Putamen (tissue), 1 donor: ENCODE results near the gene ACBD7.

Experiments
- DNase-seq: peaks from one replicate; pipeline ENCODE4 v3.0.0-alpha.2; 2016; ENCODE audit warnings: low spot score

The ACBD7 gene

DNA sequence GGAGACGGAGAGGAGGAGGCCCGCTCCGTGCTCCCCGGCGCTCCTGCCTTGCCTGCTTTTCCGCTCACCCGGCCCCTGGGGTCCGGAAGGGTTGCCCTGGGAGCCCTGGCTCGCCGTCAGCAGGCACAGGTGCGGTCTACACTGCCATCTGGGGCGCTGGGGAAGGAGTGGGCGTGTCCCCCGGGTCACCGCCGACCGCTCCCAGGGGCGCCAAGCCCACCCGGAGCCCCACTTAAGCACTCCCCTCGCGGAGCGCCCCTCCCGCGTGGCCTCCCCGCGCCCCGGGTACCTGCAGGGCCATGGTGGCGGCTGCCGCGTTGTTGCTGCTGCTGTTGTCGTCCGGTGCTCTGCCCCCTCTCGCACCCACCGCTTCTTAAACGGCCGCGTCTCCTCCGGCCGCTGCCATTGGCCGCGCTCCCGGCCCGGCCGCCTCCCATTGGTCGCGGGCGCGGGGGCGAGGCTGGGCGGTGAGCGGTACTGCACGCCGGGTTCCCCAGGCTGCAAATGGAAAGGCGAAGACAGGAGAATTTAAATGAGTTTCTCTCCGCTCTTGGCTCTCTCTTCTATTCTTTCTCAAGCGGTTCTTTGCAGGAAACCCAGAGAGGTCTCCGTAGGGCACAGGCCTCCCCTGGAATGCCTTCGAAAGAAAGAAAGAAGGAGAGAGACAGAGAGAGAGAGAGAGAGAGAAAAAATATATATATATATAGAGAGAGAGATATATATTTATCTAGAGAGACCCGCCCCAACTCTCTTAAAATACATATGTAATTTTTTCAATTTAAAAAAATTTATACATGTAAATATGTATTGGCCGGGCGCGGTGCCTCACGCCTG, at the start of gene ACBD7:
Gene ACBD7 (minus strand): TSS at position 349 of the 834 bp plus-strand sequence. CDS start 48 bp downstream, at position 301.
- DNase-seq, result peak; percentile 79

DNA sequence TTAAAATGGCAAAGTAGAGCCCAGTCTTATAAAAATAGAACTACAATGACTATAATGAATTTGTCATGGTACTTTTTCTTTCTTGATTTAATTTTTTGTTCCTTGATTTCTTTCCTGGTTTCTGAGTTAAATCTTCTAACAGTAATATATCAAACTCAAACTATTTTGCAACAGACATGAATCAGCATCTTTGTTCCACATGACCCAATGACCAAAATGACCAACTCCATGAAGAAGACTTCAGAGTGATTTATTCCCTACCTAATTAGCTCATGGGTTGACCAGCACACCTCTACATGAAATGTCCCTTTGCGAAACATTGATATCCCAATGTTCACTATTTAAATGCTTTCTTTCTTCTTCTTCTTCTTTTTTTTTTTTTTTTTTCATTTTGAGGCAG, 49.1 kb upstream of the ACBD7 start:
- DNase-seq, result no peak

DNA sequence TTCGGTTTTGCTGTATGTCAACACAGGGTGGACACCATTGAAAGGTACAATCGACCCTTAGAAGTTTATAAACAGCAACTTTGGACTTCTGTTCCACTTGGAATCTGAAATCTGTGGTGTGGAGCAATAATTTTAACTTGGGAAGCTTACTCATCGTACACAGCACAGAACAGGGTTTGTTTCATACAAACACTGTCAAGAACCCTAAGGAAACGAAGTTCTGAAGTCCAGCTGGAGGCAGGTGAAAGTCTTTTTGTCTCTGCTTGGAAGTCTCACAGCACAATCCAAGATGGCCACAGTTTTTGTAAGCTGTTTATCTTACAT, 48.4 kb upstream of the ACBD7 start:
- DNase-seq, result no peak

DNA sequence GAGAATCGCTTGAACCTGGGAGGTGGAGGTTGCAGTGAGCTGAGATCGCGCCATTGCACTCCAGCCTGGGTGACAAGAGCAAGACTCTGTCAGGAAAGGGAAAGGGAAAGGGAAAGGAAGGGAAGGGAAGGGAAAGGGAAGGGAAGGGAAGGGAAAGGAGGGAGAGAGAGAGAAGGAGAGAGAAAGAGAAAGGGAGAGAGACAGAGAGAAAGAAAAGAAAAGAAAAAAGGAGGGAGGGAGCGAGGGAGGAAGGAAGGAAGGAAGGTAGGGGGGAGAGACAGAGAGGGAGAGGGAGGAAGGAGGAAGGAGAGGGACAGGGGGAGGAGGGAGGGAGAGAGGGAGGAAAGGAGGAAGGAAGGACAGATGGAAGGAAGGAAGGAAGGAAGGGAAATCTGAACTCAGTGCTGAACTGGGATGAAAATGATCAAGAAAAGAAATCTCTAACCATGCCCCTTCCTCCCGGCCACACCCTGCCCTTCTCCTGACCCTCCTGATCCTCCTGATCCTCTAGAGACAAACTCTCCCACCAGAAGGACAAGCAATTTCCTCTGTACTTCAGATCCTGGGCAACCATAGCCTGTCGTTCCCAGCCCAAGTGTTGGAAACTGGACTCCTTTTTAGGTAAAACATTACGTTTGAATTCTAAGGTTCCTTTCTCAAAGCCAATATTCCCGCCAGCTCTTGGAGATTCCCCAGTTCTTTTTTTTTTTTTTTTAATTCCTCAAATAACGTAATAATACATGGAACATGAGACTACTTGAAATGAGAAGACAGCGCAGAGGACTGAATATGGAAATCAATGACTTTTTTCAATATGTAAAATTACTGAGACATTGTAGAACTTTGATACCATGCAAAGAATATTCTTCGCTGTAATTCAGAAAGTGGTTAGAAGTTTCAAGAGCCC, 47.8 kb upstream of the ACBD7 start:
- DNase-seq, result no peak

DNA sequence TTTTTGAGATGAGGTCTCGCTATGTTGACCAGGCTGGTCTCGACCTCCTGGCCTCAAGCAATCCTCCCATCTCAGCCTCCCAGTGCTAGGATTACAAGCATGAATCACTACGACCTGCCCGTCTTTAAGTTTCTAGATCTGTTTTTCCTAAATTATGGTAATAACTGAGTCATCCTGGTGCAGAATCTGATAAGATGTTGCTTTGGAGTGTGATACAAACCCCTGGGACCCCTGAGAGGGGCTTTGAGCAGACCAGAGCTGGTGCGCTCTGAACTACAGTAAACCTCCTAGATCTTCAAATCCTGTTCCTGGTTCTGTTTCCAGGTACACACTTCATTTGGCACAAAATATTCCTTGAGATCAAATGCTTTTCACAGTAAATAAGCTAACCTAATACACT, 42.8 kb upstream of the ACBD7 start:
- no peak for DNase-seq

DNA sequence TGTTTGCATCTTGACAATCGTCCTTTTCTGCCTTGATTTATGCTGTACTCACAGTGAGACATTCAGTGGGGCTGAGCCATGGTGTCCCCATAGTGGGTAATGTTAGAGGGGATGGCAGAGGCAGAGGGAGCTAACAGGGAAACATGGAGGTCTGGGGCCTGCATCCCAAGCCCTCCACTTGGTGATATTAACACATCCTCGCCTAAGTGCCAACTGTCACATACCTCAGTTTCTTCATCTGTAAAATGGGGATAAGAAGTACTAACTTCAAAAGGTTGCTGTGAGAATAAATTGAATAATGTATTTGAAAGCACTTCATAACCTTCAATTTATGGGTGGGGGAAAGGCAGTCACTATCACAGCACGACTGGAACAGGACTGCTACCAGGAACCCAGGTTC, 36.3 kb upstream of the ACBD7 start:
- no peak for DNase-seq

DNA sequence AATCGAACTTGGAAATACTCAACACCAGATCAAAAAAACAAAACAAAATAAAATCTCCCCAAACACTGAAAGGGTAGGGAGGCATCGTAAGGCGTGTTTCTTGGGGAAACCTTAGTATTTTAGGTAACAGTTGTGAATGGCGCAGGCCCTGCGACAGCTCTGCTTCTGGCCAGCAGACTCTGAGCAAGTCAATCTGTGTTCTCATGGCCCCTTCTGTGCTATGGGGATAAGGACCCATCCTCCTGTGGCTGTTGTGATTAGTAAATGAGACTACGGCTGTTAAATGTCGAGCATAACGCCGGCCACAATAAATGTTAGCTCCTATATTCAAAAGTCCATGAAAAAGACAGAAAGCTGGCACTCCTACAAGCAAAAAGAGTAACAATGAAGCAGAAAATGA, 35.6 kb upstream of the ACBD7 start:
- DNase-seq, result no peak

DNA sequence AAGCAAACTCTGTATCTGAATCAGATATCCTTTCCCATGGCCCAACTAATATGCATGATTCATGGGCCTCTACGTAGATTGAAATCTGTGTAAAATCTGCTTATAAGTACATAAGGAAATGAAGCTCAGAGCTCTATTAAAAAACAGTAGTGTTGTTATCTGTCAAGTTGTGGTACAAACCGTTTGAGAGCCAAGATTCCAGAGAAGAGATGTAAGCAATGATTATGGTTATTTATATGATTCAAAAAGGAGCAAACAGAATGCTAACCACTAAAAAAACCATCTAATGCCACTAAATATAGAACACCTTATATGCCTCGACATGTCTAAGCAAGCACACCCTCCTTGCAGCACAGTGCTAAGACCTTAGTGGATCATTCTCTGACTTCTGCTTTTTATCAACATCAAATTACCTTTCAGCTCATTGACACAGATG, 35.2 kb upstream of the ACBD7 start:
- no peak for DNase-seq

DNA sequence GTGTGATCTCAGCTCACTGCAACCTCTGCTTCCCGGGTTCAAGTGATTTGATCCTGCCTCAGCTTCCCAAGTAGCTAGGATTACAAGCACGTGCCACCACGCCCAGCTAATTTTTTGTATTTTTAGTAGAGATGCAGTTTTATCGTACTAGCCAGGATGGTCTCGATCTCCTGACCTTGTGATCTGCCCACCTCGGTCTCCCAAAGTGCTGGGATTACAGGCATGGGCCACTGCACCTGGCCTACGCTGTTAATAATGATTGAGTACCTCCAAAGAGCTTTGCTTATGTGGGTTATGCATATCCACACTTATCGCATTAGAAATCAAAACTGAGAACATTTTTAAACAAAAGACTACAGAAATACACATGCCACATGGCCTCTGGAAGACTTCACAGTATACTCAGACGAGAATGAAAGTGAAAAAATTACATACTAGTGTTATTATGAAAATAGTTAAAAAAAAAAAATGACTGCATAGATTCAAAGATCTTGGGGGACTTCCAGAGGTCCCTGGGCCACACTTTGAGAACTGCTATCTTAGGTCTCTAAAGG, 34.0 kb upstream of the ACBD7 start:
- DNase-seq, result no peak

DNA sequence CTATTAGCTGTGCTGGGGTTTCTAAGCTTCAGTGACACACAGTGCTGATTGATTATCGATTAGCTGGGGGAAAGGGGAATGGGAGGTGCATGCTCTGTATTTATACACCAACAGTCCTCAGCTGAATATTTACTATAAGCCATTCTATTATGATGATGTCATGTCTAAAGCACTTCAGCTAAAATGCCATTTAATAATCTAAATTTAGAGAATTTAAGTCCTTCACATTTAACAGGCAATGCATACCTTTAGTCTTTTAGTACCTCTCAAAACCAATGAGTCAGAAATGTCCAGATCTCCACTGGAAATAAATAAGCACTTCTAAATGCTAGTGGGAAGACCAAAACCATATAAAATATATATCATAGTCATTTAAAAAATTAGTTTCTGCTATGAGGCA, 33.1 kb upstream of the ACBD7 start:
- DNase-seq, result no peak

DNA sequence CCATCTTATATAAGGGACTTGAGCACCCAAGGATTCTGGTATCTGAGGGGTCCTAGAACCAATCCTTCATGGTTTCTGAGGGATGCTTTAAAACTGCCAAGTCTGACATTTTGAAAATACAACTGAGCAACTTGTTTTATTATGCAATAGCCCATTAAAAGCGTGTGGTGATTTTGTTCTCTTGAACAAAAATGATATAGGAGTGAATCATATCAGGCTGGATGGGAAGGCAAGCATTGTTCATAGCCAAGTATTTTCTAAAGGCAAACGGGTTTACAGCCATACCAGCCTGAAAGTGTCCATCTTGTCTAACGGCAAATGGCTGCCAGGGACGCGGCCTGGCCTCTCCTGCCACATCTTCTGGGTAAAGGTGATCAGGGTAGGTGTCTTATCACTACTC, 31.9 kb upstream of the ACBD7 start:
- DNase-seq, result no peak

DNA sequence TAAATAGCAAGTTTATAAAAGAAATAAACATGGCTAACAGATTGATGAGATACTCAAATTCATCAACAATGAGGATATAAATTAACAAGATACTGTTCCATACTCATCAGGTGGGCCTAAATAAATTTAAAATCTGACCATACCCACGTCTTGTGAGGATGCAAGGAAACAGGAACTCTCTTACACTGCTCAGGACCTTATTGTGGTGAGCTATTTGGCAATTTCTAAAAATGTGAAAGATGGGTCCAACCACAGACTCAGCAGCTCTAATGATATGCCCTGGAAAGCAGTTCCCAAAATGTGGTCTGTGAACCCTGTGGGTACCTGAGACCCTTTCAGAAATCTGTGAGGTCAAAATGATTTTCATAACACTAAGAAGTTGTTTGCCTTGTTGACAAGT, 30.0 kb upstream of the ACBD7 start:
- DNase-seq, result no peak

DNA sequence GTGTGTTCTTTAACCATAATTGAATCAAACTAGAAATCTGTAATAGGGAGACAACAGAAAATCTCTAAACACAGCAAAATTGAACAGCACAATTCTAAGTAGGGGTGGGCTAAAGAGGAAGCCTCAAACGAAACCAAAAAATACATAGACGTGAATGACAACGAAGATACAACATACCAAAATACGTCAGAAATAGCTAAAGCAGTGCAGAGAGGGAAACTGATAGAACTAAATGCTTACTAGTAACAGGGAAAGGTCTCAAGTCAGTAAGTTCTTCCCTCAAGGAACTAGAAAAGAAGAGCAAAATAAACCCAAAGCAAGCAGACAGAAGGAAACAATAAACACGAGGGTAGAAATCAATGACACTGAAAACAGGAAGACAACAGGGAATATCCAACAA, 27.6 kb upstream of the ACBD7 start:
- DNase-seq, result no peak

DNA sequence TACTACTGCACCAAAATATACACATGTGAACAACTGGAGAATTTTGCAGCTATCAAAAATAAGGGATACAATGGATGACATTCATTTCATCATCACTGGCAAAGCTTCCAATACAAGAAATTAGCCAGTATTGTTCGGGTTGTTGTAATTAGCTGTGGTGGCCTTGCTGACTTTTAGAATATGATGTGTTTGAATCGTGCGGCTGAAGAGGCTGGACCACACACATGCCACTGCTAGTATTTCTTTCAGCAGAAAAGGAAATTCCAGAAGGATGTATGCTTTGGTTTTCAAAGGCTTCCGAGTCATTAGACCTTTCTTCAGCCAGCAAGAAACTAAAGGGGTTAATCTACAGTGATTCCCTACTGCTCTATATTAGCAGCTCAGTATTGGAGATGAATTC, 25.2 kb upstream of the ACBD7 start:
- no peak for DNase-seq

DNA sequence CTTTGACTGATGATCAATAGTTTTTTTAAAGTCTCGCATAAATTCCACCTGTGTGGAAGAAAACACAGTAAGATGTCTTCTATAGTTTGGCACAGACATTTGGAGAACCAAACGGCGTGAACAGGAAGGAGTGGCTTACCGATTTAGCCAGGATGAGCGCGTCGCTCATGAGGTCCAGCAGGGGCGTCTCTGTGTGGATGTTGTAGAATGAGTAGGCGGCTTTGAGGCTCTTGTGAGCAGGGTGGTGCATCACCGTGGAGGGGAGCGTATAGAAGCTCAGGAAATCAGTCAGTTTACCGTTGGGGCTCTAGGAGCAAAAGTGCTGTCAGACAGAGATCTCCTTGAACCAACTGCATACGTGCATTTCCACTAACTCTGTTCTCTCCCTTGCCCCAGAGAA, 24.1 kb upstream of the ACBD7 start:
- DNase-seq, result no peak

DNA sequence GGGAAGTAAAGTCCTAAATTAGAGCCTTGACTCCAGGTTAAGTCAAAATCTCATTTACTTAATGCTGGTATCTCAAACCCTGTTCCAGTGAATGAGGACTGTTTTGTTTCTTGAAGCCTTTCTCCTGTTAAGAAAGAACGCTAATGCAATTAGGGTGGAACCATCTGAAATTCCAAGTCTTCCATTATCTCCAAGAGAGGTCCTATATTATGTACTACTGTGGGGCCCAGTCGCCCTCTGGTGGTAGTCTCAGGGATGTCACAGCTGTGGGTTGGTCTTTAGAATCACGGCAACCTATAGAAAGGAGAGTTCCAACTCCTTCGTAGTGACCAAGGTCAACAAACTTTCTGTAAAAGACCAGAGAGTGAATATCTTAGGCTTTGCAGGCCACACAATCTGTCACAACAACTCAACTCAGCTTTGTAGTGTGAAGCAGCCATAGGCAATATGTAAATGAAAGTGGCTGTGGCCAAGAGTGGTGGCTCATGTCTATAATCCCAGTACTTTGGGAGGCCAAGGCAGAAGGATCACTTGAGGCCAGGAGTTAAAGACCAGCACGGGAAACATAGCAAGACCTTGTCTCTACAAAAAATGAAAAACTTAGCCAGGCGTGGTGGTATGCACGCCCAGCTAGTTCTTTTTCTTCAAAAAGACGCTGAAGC, 17.9 kb upstream of the ACBD7 start:
- DNase-seq, result peak; percentile 39

DNA sequence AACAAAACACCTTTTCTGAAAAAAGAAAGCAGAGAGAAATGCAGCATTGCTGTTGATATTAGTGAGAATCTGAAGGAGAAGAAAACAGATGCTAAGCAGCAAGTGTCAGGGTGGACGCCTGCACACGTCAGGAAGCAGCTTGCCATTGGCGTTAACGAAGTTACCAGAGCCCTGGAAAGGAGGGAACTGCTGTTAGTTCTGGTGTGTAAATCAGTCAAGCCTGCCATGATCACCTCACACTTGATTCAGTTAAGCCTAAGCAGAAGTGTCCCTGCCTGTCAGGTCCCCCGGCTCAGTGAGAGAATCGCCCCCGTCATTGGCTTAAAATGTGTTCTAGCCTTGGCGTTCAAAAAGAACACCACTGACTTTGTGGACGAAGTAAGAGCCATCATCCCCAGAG, 14.9 kb upstream of the ACBD7 start:
- no peak for DNase-seq

DNA sequence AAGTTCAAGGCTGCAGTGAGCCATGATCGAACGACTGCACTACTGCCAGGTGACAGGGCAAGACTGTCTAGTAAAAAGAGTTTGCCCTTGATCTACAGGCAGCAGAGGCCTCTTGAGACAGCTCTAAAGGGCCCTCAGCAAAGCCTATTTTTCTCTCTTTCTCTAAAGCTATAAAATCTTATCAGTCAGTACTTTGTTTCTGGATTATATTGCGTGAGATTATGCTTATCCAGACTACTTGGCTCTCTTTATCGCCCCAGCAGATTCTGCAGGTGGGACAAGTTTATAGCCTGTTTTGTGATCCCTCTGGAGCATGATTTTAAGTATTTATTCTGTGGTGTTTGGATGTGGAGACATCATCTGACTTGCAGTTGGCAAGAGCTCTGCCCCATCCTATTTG, 11.3 kb upstream of the ACBD7 start:
- DNase-seq, result no peak

DNA sequence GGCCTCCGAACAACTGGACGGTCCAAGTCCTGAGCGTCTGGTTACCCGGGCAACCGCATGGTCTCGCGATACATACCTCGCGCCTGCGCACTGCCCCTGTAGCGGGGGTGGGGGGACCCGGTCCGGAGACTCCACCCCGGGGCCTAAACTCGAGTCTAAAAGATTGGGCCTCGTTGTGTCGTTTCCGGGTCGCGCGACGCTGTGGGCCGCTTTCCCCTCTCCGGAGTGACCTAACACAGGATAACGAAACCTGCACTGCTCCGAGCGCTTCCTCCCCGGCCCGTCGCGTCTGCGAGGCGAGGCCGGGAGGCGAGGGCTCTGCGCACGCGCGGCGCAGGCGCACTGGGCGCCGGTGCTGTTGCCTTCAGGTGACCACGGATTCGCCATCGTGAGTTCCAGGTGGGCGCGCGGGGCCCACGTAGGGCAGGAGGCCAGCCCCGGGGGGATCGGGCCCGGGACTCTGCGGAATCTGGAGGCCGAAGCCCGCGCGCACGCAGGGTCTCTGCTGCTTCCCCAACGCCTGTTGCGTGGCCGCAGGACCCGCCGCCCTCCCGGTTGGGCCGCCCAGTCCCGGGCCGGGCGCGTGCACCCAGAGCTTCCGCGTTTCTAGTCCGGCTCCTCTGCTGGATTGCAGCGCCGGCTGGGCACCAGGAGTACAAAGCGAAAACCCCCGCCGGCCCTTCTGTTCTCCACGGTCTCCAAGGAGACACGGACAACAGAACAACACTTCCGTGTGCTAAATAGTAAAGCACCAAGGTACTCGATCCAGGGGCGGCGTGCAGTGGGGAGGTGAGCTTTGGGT, 8.6 kb upstream of the ACBD7 start, which contains the start of gene RPP38:
Gene RPP38 (plus strand): TSS at position 345 of the 802 bp plus-strand sequence. CDS start 5,960 bp downstream, outside the sequence.
- DNase-seq, result peak; percentile 95

DNA sequence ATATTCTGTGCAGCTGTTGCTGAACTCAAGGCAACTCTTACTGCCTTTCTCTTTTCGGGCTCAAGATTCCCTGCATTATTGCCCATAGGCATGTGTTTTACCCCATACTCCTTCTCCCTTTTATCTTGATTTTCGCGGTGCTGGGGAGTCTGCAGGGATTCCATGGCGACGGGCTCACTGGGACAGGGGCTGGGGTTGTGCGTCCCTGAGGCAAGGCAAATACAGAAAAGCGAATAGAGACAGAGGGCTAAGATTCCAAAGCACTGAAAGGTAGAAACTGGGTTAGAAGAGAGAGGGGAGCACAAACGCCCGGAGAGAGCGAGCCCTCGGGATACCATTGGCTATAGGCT, 8.1 kb upstream of the ACBD7 start:
- no peak for DNase-seq

DNA sequence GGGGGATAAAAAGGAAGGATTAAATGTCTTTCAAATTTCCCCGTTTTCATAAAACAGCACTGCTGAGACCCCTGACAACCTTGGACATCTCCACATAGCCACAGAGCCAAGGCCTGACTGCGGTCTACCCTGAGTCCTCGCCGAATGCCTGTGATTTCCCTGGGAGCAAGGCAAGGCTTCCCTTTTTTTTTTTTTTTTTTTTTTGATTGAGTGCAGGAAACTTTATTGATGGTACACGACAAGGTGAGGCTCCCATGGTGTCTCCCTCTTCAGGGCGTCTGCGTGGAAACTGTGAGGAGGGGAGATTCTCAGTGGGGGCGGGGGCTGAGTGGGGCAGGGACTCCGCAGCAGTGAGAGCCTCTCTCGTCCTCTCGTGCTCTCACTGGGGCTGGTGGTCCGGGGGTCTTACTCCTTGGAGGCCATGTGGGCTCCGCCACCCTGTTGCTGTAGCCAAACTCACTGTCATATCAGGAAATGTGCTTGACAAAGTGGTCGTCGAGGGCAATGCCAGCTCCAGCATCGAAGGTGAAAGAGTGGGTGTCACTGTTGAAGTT, 4.4 kb upstream of the ACBD7 start:
- DNase-seq, result no peak
